Renal cortex interstitium (tissue), 11 donors: ENCODE data around the gene KCNJ2. TPM values are rescaled to one million over a fixed set of nuclear protein-coding genes. Genes with fewer than 3 reads are reported as not detected.

ENCODE experiments used
- DNase-seq, 11 donors: peaks; one replicate each; pipeline ENCODE4 v3.0.0-alpha.2; 2013; ENCODE audit warnings: low read depth in 9 of 11, low spot score in 4 of 11; ENCODE audit errors: extremely low read depth in 1 of 11
- polyA plus RNA-seq, 3 donors: library from polyadenylated mRNA; unstranded; fragments of 120-200 nt; gene quantifications; one replicate each; pipeline ENCODE4 v1.2.1, GENCODE V29; 2013; ENCODE audit not compliant: insufficient read length in 3 of 3

The KCNJ2 gene
- polyA plus RNA-seq, 3 donors: 2.4 to 3.1 (median 2.8) TPM

GRCh38 chr17:70185285-70185684 lies 16.0 kb downstream of the KCNJ2 start:
- no peak for DNase-seq

GRCh38 chr17:70187383-70187782 lies 18.1 kb downstream of the KCNJ2 start:
- no peak for DNase-seq

- DNase-seq: no peak
Measured at GRCh38 chr17:70190959-70191805, 21.9 kb downstream of the KCNJ2 start.

GRCh38 chr17:70195091-70195490 lies 25.8 kb downstream of the KCNJ2 start:
- DNase-seq: no peak

GRCh38 chr17:70201872-70202419 lies 32.6 kb downstream of the KCNJ2 start:
- DNase-seq: peak in 5 of 11 donors; percentile 2 to 22 (median 7)

GRCh38 chr17:70202840-70203239 lies 33.5 kb downstream of the KCNJ2 start:
- no peak for DNase-seq

- no peak for DNase-seq
Measured at GRCh38 chr17:70204431-70204830, 35.1 kb downstream of the KCNJ2 start.

GRCh38 chr17:70205401-70205800 lies 36.1 kb downstream of the KCNJ2 start:
- DNase-seq: no peak

- DNase-seq: no peak
Measured at GRCh38 chr17:70206361-70207010, 37.2 kb downstream of the KCNJ2 start.

GRCh38 chr17:70207184-70207583 lies 37.9 kb downstream of the KCNJ2 start:
- DNase-seq: no peak

- no peak for DNase-seq
Measured at GRCh38 chr17:70208080-70208794, 38.9 kb downstream of the KCNJ2 start.

GRCh38 chr17:70208825-70209555 lies 39.7 kb downstream of the KCNJ2 start:
- DNase-seq: no peak

GRCh38 chr17:70215656-70216055 lies 46.3 kb downstream of the KCNJ2 start:
- DNase-seq: no peak

GRCh38 chr17:70217571-70217970 lies 48.2 kb downstream of the KCNJ2 start:
- no peak for DNase-seq

- no peak for DNase-seq
Measured at GRCh38 chr17:70225276-70225675, 55.9 kb downstream of the KCNJ2 start.
